Fibroblast of pulmonary artery (primary cell): Measurements from ENCODE around the gene SLC17A2.

ENCODE experiments used
- DNase-seq: peaks from one replicate; pipeline ENCODE4 v3.0.0-alpha.2; 2010; ENCODE audit warnings: low read depth
- H3K4me3 ChIP-seq: replicated peaks from 2 replicates; pipeline ENCODE4 v1.5.1; 2011; ENCODE audit warnings: low read depth, mild to moderate bottlenecking, control low read depth, low read length, moderate library complexity
- TF ChIP-seq, protein P1 (sequence below): IDR thresholded peaks from 2 replicates; pipeline ENCODE4 v1.5.1; 2011; ENCODE audit warnings: mild to moderate bottlenecking, control low read depth, low read length, inconsistent platforms; ENCODE audit errors: missing control alignments

SLC17A2 gene

DNA sequence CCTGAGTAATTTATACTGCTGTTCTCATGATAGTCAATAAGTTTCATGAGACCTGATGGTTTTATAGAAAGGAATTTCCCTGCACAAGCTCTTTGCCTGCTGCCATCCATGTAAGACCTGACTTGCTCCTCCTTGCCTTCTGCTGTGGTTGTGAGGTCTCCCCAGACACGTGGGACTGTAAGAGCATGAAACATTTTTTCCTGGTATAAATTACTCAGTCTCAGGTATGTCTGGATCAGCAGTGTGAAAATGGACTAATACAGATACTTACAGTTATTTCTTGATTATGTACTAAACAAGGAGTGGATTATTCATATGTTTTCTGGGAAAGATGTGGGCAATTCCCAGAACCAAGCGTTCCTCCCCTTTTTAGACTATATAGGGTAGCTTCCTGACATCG lies 30.2 kb upstream of the SLC17A2 start:
- no peak for DNase-seq
- no peak overlapping the region for H3K4me3 ChIP-seq
- TF ChIP-seq, protein P1, sequence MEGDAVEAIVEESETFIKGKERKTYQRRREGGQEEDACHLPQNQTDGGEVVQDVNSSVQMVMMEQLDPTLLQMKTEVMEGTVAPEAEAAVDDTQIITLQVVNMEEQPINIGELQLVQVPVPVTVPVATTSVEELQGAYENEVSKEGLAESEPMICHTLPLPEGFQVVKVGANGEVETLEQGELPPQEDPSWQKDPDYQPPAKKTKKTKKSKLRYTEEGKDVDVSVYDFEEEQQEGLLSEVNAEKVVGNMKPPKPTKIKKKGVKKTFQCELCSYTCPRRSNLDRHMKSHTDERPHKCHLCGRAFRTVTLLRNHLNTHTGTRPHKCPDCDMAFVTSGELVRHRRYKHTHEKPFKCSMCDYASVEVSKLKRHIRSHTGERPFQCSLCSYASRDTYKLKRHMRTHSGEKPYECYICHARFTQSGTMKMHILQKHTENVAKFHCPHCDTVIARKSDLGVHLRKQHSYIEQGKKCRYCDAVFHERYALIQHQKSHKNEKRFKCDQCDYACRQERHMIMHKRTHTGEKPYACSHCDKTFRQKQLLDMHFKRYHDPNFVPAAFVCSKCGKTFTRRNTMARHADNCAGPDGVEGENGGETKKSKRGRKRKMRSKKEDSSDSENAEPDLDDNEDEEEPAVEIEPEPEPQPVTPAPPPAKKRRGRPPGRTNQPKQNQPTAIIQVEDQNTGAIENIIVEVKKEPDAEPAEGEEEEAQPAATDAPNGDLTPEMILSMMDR, result no peak

DNA sequence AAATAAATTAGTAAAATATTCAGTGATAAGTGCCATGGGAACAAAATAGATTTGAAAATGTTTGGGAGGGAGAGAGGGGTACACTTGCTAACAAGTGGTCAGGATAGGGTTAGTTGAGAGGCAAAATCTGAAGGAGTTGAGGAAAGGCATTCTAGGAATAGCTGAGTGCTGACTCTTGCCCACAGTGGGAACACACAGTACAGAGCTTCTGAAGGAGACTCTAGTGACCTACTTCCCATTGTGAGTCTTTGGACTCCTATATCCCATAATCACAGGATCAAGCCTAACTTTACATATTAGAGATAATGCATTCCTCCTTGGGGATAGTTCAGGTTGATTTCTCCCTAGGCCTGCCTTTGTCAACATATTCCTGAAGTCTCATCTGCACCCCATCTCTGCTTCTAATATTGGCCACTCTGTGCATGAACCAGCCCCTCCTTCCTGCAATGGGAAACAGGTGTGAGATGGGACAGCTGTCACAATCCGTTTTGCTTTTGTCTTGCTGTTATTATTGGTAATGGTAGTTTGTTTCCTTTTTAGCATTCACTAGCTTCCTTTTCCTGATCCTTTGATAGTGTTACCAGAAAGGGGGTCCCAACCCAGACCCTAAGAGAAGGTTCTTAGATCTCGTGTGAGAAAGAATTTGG lies 29.5 kb upstream of the SLC17A2 start:
- H3K4me3 ChIP-seq, result no peak overlapping the region
- TF ChIP-seq, protein P1, result no peak
- DNase-seq, result peak; percentile 30

DNA sequence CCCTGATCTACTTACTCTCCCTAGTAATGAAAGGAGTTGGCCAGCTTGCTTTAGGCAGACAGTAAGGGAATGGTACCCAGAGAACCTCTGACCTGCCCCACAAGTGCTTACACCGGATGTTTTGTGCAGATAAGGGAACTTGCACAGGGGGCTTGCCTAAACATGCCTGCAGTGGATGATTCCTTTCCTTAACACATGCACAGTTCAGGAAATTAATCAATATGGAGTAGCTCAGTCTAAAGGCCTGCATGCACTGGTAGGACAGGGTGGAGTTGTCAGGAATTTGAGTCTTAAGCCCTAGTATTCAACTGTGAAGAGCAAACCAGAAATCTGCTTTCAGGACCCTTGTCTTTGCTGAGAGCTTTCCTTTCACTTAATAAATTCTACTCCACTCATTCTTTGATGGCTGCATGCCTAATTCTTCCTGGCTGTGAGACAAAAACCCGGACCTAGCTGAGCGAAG lies 28.2 kb upstream of the SLC17A2 start:
- TF ChIP-seq, protein P1, result no peak
- no peak for DNase-seq
- H3K4me3 ChIP-seq, result no peak overlapping the region

DNA sequence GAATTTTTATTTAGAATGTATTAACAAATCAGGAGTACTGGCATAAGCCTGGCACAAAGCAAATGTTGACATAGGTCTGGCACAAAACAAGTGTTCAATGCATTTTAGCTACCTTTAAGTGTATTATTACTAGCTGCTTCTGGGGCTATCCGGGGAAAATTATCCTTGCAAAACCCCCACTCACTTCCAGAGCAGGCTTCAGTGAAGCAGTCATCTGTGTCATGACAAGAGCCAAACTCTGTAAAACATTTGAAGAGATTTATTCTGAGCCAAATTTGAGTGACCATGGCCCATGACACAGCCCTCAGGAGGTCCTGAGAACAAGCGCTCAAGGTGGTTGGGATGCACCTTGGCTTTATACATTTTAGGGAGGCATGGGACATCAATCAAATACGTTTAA lies 25.7 kb upstream of the SLC17A2 start:
- no peak overlapping the region for H3K4me3 ChIP-seq
- no peak for DNase-seq
- TF ChIP-seq, protein P1, result no peak

DNA sequence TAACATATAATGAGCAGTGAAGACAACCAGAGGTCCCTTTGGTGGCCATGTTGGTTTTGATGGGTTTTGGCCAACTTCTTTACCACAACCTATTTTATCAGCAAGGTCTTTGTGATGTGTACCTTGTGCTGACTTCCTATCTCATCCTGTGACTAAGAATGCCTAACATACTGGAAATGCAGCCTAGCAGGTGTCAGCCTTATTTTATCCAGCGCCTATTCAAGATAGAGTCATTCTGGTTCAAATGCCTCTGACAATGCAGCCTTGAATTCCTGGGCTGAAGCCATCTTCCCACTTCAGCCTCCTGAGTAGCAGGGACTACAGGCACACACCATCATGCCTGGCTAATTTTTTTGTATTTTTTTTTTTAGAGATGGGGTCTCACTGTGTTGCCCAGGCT lies 24.3 kb upstream of the SLC17A2 start:
- DNase-seq, result no peak
- TF ChIP-seq, protein P1, result no peak
- no peak overlapping the region for H3K4me3 ChIP-seq

DNA sequence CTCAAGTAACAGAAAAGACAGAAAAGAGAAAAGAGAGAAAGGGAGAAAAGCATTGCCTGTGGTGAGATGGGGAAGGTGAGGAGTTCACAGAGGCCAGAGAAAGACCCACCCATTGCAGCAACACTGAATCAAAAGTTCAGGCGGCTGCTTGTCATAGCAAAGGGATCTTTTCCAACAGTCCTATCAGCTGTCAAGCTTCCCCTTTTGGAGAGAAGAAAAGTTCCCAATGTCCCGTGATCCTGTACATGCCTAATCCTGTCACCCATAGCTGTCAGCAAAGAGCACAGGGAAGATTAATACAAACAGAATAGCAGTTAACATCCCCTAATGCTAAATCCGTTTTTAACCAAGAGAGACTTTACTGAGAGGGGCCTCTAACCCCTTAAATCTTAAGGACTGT lies 23.2 kb upstream of the SLC17A2 start:
- DNase-seq, result no peak
- H3K4me3 ChIP-seq, result no peak overlapping the region
- TF ChIP-seq, protein P1, result no peak

DNA sequence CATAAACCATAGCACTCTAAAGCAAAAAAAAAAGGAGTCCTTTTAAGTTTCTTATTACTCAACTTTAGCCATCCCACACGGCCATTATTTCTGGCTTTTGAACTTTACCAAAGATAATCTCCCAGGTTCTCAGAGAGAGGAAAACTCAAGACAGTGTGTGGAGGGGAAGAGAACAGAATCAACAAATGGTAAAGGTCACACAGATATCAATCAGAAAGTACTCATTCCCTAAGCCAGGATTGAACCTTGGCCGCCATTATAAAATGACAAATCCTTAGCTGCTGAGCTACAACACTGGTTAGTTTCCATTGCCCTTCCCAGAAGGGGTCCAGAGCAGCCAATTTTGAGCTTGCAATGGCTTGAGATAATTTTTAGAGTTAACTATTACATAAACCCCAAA lies 22.0 kb upstream of the SLC17A2 start:
- TF ChIP-seq, protein P1, result no peak
- no peak overlapping the region for H3K4me3 ChIP-seq
- no peak for DNase-seq
